ENCODE results near the gene BICRAL. TPM values are rescaled to one million over a fixed set of nuclear protein-coding genes. Genes with fewer than 3 reads are reported as not detected.

BICRAL gene
- total and polyA plus RNA-seq, 9 of the 15 experiments (the other 6 are each of a cell fraction or from before 2014, with no cell fraction given), result 1.2 to 11.9 (median 5.6) TPM

GRCh38 chr6:42745640-42746462 is 36.0 kb upstream of the BICRAL start, which contains the start of gene TBCC (continued):
- TF ChIP-seq SRSF1 (IDR thresholded peaks at IDR 0.05; ENCODE audit: low read depth, low read length) (no peak), TARDBP (IDR thresholded peaks at IDR 0.05) (no peak), AFF4 (CRISPR knock-in tag; IDR thresholded peaks at IDR 0.05) (0 out of 2 replicates have a peak, but pooled peaks have one; percentile 77), CBFA2T3 (IDR thresholded peaks at IDR 0.05) (no peak), HMGXB4 (CRISPR knock-in tag; IDR thresholded peaks at IDR 0.05) (peak; percentile 76; the same call in 1 of the 2 replicates), GATAD2B (IDR thresholded peaks at IDR 0.05; ENCODE audit: borderline replicate concordance) (no peak), ZNF143 (CRISPR knock-in tag; IDR thresholded peaks at IDR 0.05) (no peak), KLF10 (CRISPR knock-in tag; IDR thresholded peaks at IDR 0.05) (no peak), MEF2A (IDR thresholded peaks at IDR 0.05; ENCODE audit: control insufficient read depth, low read depth, low read length) (no peak), ZNF253 (CRISPR knock-in tag; conservative IDR thresholded peaks at IDR 0.05) (no peak), POLR2A (conservative IDR thresholded peaks at IDR 0.05) (peak; percentile 98), STAG1 (CRISPR knock-in tag; IDR thresholded peaks at IDR 0.05; ENCODE audit: borderline replicate concordance) (no peak), RBM39 (optimal IDR thresholded peaks at IDR 0.05; ENCODE audit: low read depth, low read length) (no peak), HIVEP1 (CRISPR knock-in tag; IDR thresholded peaks at IDR 0.05) (no peak), E4F1 (CRISPR knock-in tag; IDR thresholded peaks at IDR 0.05; ENCODE audit: borderline replicate concordance) (no peak), MYBL2 (IDR thresholded peaks at IDR 0.05; ENCODE audit: low read depth) (no peak), MYBL2 (CRISPR knock-in tag; IDR thresholded peaks at IDR 0.05; ENCODE audit: borderline replicate concordance) (no peak), XRCC5 (IDR thresholded peaks at IDR 0.05; ENCODE audit: low read depth, low read length) (no peak), ZNF146 (CRISPR knock-in tag; IDR thresholded peaks at IDR 0.05; ENCODE audit: unreplicated experiment) (no peak), PTTG1 (tag; IDR thresholded peaks at IDR 0.05; ENCODE audit: low read depth) (no peak)

All from K562 (cell line).